ENCODE measurements around the gene IGSF9B. TPM values are rescaled to one million over a fixed set of nuclear protein-coding genes. Genes with fewer than 3 reads are reported as not detected.

The IGSF9B gene
- total and polyA plus RNA-seq, 2 experiments from 2014 or later, result 0.04 TPM; not detected in 1

DNA sequence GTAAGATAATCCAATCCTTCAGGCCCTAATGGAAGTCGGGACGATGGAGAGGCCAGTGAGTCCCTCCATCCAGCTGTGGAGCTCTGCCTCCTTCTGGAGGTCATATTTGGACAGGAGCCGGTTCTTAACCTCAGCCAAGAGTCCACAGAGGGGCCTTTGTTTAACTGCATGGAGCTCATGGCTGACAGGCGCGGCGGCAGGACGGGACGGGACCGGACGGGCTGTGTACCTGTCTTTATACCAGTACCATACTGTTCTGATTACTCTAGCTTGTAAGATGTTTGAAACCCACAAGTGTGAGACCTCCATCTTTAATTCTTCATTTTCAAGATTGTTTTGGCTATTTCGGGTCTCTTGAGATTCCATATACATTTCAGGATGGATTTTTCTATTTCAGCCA lies 91.3 kb downstream of the IGSF9B start:
- Histone ChIP-seq H3K9ac (no peak overlapping the region), H4K20me1 (ENCODE audit: insufficient read depth) (no peaks in the 10 kb centered on the region), H3K4me3 (no peak overlapping the region), H3K4me2 (ENCODE audit: unreplicated experiment) (no peak overlapping the region), H3K4me1 (ENCODE audit: insufficient read depth) (no peaks in the 10 kb centered on the region), H3F3A (ENCODE audit: insufficient read depth) (no peaks in the 10 kb centered on the region), H2AFZ (no peak overlapping the region), H3K9me3 (ENCODE audit: low read depth) (no peaks in the 10 kb centered on the region), H3K27ac (no peak overlapping the region), H3K79me2 (ENCODE audit: insufficient read depth) (no peaks in the 10 kb centered on the region), H3K27me3 (replicated peaks; ENCODE audit: insufficient read depth) (no peaks in the 10 kb centered on the region), H3K9me2 (ENCODE audit: insufficient read depth) (no peaks in the 10 kb centered on the region), H3K36me3 (ENCODE audit: low read depth) (no peaks in the 10 kb centered on the region)
- 76 to 79% methylated on average over 11 of the region's 11 CpGs for WGBS, 2 experiments (ENCODE audit: low coverage in 1 of 2, low lambda C conversion rate in 2 of 2, missing lambda C conversion rate in 2 of 2)
- no peak for TF ChIP-seq EZH2 (IDR thresholded peaks at IDR 0.05; ENCODE audit: insufficient read depth, poor library complexity, severe bottlenecking)
- no peak for TF ChIP-seq EZH2phosphoT487 (IDR thresholded peaks at IDR 0.05; ENCODE audit: insufficient read depth, low read depth)
- DNase-seq, result no peak
- in situ Hi-C loops (cut with MboI), result no loop called here

GRCh38 chr11:133864756-133865155 lies 92.0 kb downstream of the IGSF9B start:
- Histone ChIP-seq H4K20me1 (ENCODE audit: insufficient read depth) (no peaks in the 10 kb centered on the region), H3K27ac (no peak overlapping the region), H3K4me3 (no peak overlapping the region), H3K27me3 (replicated peaks; ENCODE audit: insufficient read depth) (no peaks in the 10 kb centered on the region), H3F3A (ENCODE audit: insufficient read depth) (no peaks in the 10 kb centered on the region), H3K36me3 (ENCODE audit: low read depth) (no peaks in the 10 kb centered on the region), H3K9me2 (ENCODE audit: insufficient read depth) (no peaks in the 10 kb centered on the region), H2AFZ (no peak overlapping the region), H3K9ac (no peak overlapping the region), H3K79me2 (ENCODE audit: insufficient read depth) (no peaks in the 10 kb centered on the region), H3K9me3 (ENCODE audit: low read depth) (no peaks in the 10 kb centered on the region), H3K4me2 (ENCODE audit: unreplicated experiment) (no peak overlapping the region), H3K4me1 (ENCODE audit: insufficient read depth) (no peaks in the 10 kb centered on the region)
- in situ Hi-C loops (cut with MboI), result no loop called here
- 65 to 75% methylated on average over 20 to 25 of the region's 26 CpGs for WGBS, 2 experiments (ENCODE audit: low coverage in 1 of 2, low lambda C conversion rate in 2 of 2, missing lambda C conversion rate in 2 of 2)
- TF ChIP-seq EZH2 (IDR thresholded peaks at IDR 0.05; ENCODE audit: insufficient read depth, poor library complexity, severe bottlenecking), result no peak
- no peak for TF ChIP-seq EZH2phosphoT487 (IDR thresholded peaks at IDR 0.05; ENCODE audit: insufficient read depth, low read depth)
- no peak for DNase-seq

DNA sequence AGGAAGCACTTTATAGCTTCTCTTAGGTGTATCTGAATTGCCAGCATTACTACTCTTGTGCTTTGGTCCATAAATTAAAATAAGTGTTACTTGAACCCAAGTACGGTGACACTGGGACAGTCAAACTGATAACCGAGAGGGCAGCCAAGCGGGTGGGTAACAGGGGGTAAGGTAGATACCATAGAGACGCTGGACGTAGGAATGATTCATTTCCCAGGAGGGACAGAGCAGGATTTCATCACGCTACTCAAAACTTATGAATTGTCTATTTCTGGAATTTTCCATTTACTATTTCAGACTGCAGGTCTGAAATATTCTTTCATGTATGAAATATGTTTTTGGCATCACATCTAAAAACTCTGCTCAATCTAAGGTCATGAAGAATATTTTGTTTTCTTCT lies 96.6 kb downstream of the IGSF9B start:
- no peaks in the 10 kb centered on the region for H3K9me3 ChIP-seq (ENCODE audit: low read depth)
- H3K9ac ChIP-seq, result no peak overlapping the region
- no peak for DNase-seq
- H3K27ac ChIP-seq, result no peak overlapping the region
- WGBS, 2 experiments (ENCODE audit: low coverage in 1 of 2, low lambda C conversion rate in 2 of 2, missing lambda C conversion rate in 2 of 2), result 25 to 37% methylated on average over 6 of the region's 6 CpGs
- TF ChIP-seq EZH2phosphoT487 (IDR thresholded peaks at IDR 0.05; ENCODE audit: insufficient read depth, low read depth), result no peak
- no peak for TF ChIP-seq EZH2 (IDR thresholded peaks at IDR 0.05; ENCODE audit: insufficient read depth, poor library complexity, severe bottlenecking)
- no peaks in the 10 kb centered on the region for H3K79me2 ChIP-seq (ENCODE audit: insufficient read depth)
- no peaks in the 10 kb centered on the region for H3K9me2 ChIP-seq (ENCODE audit: insufficient read depth)
- no peak overlapping the region for H2AFZ ChIP-seq
- H3F3A ChIP-seq (ENCODE audit: insufficient read depth), result no peaks in the 10 kb centered on the region
- H3K36me3 ChIP-seq (ENCODE audit: low read depth), result no peaks in the 10 kb centered on the region
- H4K20me1 ChIP-seq (ENCODE audit: insufficient read depth), result no peaks in the 10 kb centered on the region
- no peaks in the 10 kb centered on the region for H3K4me1 ChIP-seq (ENCODE audit: insufficient read depth)
- H3K27me3 ChIP-seq (replicated peaks; ENCODE audit: insufficient read depth), result no peaks in the 10 kb centered on the region
- in situ Hi-C loops (cut with MboI), result no loop called here
- no peak overlapping the region for H3K4me3 ChIP-seq
- no peak overlapping the region for H3K4me2 ChIP-seq (ENCODE audit: unreplicated experiment)

Other genes with a start within 250 kb of the IGSF9B start
- not detected in 2 replicates for gene SPATA19, start 111.5 kb downstream of the IGSF9B start, total RNA-seq (2014; rRNA removed; shearing (Covaris generic))
- not detected in 2 replicates for gene SPATA19, start 111.5 kb downstream of the IGSF9B start, polyA plus RNA-seq (2016; fragmentation: Nextera tagmentation; extraction: Ambion mirVana)
- gene JAM3, start 112.1 kb upstream of the IGSF9B start, total RNA-seq (2014; rRNA removed; shearing (Covaris generic)), result 63.7 and 65.1 TPM in 2 replicates
- 46.2 and 48.2 TPM in 2 replicates for gene JAM3, start 112.1 kb upstream of the IGSF9B start, polyA plus RNA-seq (2016; fragmentation: Nextera tagmentation; extraction: Ambion mirVana)